ENCODE measurements around the gene PDIK1L. TPM values are rescaled to one million over a fixed set of nuclear protein-coding genes. Genes with fewer than 3 reads are reported as not detected.

The PDIK1L gene
- total and polyA plus RNA-seq, 9 donors: 4.5 to 16.5 (median 10.8) TPM

DNA sequence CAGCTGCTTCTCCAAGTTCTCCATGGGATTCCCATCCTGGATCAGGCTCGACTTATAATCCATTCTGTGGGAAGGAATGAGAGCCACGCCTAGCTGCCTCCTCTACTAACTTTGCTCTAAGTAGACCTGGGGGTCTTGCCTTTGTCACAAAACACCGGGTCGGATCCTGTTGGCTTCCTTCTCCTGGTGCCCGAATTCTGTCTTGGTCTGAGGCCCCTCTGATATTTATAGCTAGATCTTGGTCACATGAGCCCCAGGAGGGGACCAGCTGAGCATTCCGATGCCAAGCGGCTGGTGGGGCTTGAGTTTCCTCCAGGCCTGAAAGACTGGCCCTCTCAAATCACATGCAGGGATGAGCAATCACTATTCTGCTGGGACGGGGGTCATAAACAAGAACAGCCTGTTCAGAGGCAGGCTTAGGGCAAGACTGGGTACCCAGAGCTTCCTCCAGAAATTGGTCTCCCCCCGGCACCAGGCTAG, 44.2 kb upstream of the PDIK1L start, which contains the start of gene TRIM63:
TRIM63 (minus strand) TSS at position 199 of the 480 bp plus-strand sequence; CDS start at position 63, 136 bp downstream.
- Histone ChIP-seq H3K4me1 (ENCODE audit: insufficient read depth) (no peaks in the 10 kb centered on the region), H3K9me3 (no peaks in the 10 kb centered on the region), H3K4me3 (no peak within 1 kb of the TSS), H3K27ac (no peak within 1 kb of the TSS), H3K36me3 (no peaks in the 10 kb centered on the region), H3K27me3 (no peaks in the 10 kb centered on the region)
- intact Hi-C loops (cut with DNase I): no loop called here
- no peak for DNase-seq
- no peak for TF ChIP-seq POLR2A (IDR thresholded peaks at IDR 0.05)
- no peak for TF ChIP-seq EP300 (IDR thresholded peaks at IDR 0.05)
- TF ChIP-seq, protein P1, sequence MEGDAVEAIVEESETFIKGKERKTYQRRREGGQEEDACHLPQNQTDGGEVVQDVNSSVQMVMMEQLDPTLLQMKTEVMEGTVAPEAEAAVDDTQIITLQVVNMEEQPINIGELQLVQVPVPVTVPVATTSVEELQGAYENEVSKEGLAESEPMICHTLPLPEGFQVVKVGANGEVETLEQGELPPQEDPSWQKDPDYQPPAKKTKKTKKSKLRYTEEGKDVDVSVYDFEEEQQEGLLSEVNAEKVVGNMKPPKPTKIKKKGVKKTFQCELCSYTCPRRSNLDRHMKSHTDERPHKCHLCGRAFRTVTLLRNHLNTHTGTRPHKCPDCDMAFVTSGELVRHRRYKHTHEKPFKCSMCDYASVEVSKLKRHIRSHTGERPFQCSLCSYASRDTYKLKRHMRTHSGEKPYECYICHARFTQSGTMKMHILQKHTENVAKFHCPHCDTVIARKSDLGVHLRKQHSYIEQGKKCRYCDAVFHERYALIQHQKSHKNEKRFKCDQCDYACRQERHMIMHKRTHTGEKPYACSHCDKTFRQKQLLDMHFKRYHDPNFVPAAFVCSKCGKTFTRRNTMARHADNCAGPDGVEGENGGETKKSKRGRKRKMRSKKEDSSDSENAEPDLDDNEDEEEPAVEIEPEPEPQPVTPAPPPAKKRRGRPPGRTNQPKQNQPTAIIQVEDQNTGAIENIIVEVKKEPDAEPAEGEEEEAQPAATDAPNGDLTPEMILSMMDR (IDR thresholded peaks at IDR 0.05): no peak
- WGBS, 3 donors: 49 to 60% (median 53%) methylated on average over 9 of the region's 9 CpGs

DNA sequence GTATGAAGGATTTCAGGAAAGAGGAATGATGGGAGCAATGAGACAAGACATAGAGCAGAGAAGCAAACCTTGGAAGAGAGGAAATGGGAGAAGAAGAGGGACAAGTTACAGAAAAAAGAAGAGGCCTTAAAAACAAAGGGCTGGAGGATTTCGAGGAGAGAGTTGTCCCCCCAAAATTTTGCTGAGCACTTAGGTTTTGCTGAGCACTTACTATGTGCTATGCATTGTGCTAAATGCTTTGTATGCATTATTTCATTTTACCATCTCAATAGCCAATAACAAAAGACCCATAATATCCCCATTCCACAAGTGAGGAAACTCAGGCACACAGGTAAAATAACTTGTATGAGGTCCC, 41.7 kb upstream of the PDIK1L start:
- TF ChIP-seq POLR2A (IDR thresholded peaks at IDR 0.05) (no peak), EP300 (IDR thresholded peaks at IDR 0.05) (no peak)
- TF ChIP-seq, protein P1 (IDR thresholded peaks at IDR 0.05): no peak
- intact Hi-C loops (cut with DNase I): no loop called here
- Histone ChIP-seq H3K4me1 (ENCODE audit: insufficient read depth) (no peaks in the 10 kb centered on the region), H3K36me3 (no peaks in the 10 kb centered on the region), H3K4me3 (no peak overlapping the region), H3K9me3 (no peaks in the 10 kb centered on the region), H3K27me3 (no peaks in the 10 kb centered on the region), H3K27ac (no peak overlapping the region)
- whole genome bisulfite sequencing, 3 donors: 70 to 95% (median 84%) methylated on average over 1 of the region's 1 CpG
- no peak for DNase-seq

DNA sequence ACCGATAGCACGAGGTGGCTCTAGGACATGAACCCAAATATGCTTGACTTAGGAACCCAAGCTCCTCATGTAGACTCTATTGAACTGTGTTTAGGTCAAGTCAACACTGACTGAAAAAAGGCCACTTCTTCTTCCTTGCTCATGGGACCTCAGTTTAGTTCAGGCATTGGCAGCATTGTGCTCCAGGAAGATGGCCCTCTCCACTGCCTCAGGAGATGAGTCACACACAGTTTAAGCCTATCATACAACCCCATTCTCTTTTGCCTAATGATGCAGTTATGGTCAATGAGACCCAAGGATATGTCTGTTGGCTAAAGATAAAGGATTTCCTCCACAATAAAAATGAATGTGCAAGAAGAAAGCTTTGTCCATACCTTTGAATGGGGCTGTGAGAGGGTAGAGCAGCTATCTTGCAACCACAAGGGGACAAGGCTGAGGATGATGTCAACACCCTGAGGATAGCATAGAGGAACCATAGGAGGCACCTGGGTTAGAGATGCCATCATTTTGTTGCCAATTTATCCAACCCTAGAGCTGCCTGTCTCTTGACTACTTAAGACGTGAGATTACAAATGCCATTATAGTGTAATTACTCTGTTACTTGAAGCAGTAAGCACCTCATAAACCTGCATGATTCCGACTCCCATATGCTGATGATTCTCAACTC, 41.2 kb upstream of the PDIK1L start:
- intact Hi-C loops (cut with DNase I): no loop called here
- no peak for DNase-seq
- no peaks in the 10 kb centered on the region for H3K27me3 ChIP-seq
- H3K4me1 ChIP-seq (ENCODE audit: insufficient read depth): no peaks in the 10 kb centered on the region
- TF ChIP-seq, protein P1 (IDR thresholded peaks at IDR 0.05): no peak
- TF ChIP-seq POLR2A (IDR thresholded peaks at IDR 0.05) (no peak), EP300 (IDR thresholded peaks at IDR 0.05) (no peak)
- H3K9me3 ChIP-seq: no peaks in the 10 kb centered on the region
- H3K4me3 ChIP-seq: no peak overlapping the region
- WGBS, 3 donors: 79 to 88% (median 84%) methylated on average over 4 of the region's 4 CpGs
- no peaks in the 10 kb centered on the region for H3K36me3 ChIP-seq
- H3K27ac ChIP-seq: no peak overlapping the region

DNA sequence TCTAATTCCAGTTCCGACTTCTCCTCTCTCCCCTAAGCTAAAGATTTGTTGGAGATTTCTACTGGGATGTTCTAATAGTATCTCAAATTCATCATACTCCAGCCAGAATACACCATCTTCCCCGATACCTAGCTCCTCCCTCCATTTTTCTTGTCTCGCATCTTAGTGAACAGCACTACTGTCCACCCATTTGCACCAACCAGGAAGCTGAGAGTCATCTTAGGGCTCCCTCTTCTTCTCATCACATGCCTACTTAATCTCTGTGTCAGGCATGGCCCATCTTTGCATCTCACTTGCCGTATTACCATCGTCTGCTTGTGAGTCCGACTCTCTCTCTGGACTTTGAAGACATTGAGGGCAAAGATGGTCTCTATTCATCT, 40.7 kb upstream of the PDIK1L start:
- Histone ChIP-seq H3K27ac (no peak overlapping the region), H3K4me3 (no peak overlapping the region), H3K36me3 (no peaks in the 10 kb centered on the region), H3K27me3 (no peaks in the 10 kb centered on the region), H3K4me1 (ENCODE audit: insufficient read depth) (no peaks in the 10 kb centered on the region), H3K9me3 (no peaks in the 10 kb centered on the region)
- 86 to 90% (median 88%) methylated on average over 6 of the region's 6 CpGs for WGBS, 3 donors
- TF ChIP-seq, protein P1 (IDR thresholded peaks at IDR 0.05): no peak
- TF ChIP-seq EP300 (IDR thresholded peaks at IDR 0.05): no peak
- no peak for TF ChIP-seq POLR2A (IDR thresholded peaks at IDR 0.05)
- intact Hi-C loops (cut with DNase I): no loop called here
- no peak for DNase-seq
